Measurements from ENCODE around the gene MRAS. TPM values are rescaled to one million over a fixed set of nuclear protein-coding genes. Genes with fewer than 3 reads are reported as not detected.

The MRAS gene
- total and polyA plus RNA-seq, 2 donors from 2014 or later = 30.9 to 106 TPM

DNA sequence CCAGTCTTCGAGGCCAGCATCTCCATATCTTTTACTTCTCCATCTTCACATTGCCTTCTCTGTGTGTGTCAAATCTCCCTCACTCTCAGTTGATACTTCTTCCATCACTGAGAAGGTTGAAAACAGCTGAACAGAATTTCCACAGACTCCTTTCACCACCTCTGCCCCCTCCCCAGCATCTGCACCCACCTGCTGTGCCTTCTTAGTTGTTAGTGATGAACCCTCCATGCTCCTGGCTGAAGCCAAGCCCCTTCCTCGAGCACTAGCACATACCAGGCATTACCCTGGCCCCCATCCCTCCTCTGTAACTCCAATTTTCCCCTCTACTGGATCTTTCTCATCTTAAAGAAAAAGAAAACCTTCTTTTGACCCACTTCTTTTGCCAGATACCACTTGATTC is 58.2 kb downstream of the MRAS start:
- Histone ChIP-seq H3K4me3 (ENCODE audit: low read length in 3 of 3) (no peak overlapping the region), H3K9ac (ENCODE audit: low read length in 3 of 3) (no peak overlapping the region), H3K9me3 (ENCODE audit: control insufficient read depth in 2 of 3, insufficient read depth in 1 of 3, low read length in 3 of 3) (no peaks in the 10 kb centered on the region), H3K27ac (ENCODE audit: low read depth in 2 of 2, low read length in 2 of 2) (no peak overlapping the region), H3K36me3 (ENCODE audit: control insufficient read depth in 2 of 3, insufficient read depth in 3 of 3, low read length in 3 of 3) (peaks cover 0 to 8% (median 6%) of the 10 kb centered on the region in 3 donors), H3K4me1 (ENCODE audit: control insufficient read depth in 2 of 3, insufficient read depth in 2 of 3, low read depth in 1 of 3, low read length in 3 of 3) (no peaks in the 10 kb centered on the region), H3K27me3 (ENCODE audit: control insufficient read depth, insufficient read depth, low read length) (no peaks in the 10 kb centered on the region)
- intact Hi-C loops (cut with DNase I) = no loop called here
- DNase-seq (no peak), FAIRE-seq (no peak)
- TF ChIP-seq, protein P1, sequence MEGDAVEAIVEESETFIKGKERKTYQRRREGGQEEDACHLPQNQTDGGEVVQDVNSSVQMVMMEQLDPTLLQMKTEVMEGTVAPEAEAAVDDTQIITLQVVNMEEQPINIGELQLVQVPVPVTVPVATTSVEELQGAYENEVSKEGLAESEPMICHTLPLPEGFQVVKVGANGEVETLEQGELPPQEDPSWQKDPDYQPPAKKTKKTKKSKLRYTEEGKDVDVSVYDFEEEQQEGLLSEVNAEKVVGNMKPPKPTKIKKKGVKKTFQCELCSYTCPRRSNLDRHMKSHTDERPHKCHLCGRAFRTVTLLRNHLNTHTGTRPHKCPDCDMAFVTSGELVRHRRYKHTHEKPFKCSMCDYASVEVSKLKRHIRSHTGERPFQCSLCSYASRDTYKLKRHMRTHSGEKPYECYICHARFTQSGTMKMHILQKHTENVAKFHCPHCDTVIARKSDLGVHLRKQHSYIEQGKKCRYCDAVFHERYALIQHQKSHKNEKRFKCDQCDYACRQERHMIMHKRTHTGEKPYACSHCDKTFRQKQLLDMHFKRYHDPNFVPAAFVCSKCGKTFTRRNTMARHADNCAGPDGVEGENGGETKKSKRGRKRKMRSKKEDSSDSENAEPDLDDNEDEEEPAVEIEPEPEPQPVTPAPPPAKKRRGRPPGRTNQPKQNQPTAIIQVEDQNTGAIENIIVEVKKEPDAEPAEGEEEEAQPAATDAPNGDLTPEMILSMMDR (IDR thresholded peaks at IDR 0.05; ENCODE audit: borderline replicate concordance, extremely low read depth, insufficient read depth) = no peak

DNA sequence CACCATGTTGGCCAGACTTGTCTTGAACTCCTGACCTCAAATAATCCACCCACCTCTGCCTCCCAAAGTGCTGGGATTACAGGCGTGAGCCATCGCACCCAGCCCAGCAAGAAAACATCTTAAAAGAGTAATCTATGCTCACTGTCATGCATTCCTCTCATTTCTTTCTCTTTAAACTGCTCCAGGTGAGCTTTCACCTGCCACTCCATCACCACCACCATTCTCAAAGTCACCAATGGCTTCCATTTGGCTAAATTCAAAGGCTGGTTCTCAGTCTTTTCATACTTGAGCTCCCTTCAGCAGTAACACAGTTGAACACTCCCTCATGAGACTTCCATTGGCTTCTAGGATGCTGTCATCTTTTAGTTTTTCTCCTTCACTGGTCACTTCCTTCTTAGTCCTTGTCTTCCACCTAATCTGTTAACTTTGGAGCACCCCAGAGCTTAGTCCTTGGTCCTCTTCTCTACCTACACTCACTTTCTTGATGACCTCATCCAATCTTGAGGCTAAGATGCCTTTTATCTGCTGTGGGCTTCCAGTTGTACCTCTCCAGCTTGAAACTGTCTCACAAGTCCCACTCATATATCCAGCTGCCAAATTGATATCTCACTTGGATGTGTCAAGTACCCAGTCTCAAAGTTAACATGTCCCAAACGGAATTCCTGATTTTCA is 59.0 kb downstream of the MRAS start:
- FAIRE-seq = no peak
- Histone ChIP-seq H3K4me3 (ENCODE audit: low read length in 3 of 3) (no peak overlapping the region), H3K27me3 (ENCODE audit: control insufficient read depth, insufficient read depth, low read length) (no peaks in the 10 kb centered on the region), H3K4me1 (ENCODE audit: control insufficient read depth in 2 of 3, insufficient read depth in 2 of 3, low read depth in 1 of 3, low read length in 3 of 3) (no peaks in the 10 kb centered on the region), H3K9ac (ENCODE audit: low read length in 3 of 3) (no peak overlapping the region), H3K9me3 (ENCODE audit: control insufficient read depth in 2 of 3, insufficient read depth in 1 of 3, low read length in 3 of 3) (no peaks in the 10 kb centered on the region), H3K27ac (ENCODE audit: low read depth in 2 of 2, low read length in 2 of 2) (no peak overlapping the region), H3K36me3 (ENCODE audit: control insufficient read depth in 2 of 3, insufficient read depth in 3 of 3, low read length in 3 of 3) (peaks cover 0 to 8% (median 6%) of the 10 kb centered on the region in 3 donors)
- DNase-seq = no peak
- intact Hi-C loops (cut with DNase I) = no loop called here
- TF ChIP-seq, protein P1 (IDR thresholded peaks at IDR 0.05; ENCODE audit: borderline replicate concordance, extremely low read depth, insufficient read depth) = no peak

DNA sequence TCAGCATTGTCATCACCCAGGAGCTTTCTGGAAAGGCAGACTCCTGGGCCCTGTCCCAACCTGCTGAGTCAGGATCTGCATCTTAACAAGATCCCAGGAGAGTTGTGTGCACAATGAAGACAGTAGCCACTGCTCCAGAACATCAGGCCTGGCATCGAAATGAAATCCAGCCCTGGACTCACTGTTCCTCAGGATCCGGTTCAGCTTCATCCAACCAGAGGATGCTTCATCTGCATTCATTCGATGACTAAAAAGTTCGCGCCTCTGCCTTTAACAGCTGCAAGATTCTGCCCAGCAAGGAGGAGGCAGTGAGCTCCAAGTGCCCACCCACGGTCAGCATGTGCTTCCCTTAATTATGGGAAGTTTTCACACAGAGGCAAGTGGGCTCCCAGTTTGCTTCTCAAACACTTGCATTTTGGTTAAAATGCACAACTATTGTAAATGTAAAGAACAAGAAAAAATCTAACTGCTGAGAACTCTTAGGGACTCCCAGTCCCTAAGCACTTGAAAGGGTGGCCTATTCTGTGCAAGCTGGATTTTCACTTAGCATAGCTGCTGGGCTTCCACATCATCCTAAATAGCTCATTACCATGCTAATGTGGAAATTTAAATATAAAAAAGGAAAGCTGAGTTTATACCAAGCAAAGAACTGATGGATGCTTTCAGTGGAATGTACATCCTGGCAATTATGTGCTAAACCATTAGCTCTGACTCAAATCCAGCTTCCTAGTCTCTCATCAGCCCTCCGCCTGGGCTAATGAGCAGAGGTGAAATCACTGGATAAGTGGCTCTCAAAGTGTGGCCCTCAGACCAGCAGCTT is 60.6 kb downstream of the MRAS start:
- Histone ChIP-seq H3K4me3 (ENCODE audit: low read length in 3 of 3) (no peak overlapping the region), H3K27ac (ENCODE audit: low read depth in 2 of 2, low read length in 2 of 2) (no peak overlapping the region), H3K9me3 (ENCODE audit: control insufficient read depth in 2 of 3, insufficient read depth in 1 of 3, low read length in 3 of 3) (no peaks in the 10 kb centered on the region), H3K36me3 (ENCODE audit: control insufficient read depth in 2 of 3, insufficient read depth in 3 of 3, low read length in 3 of 3) (peaks cover 0 to 8% (median 6%) of the 10 kb centered on the region in 3 donors), H3K4me1 (ENCODE audit: control insufficient read depth in 2 of 3, insufficient read depth in 2 of 3, low read depth in 1 of 3, low read length in 3 of 3) (no peaks in the 10 kb centered on the region), H3K9ac (ENCODE audit: low read length in 3 of 3) (no peak overlapping the region), H3K27me3 (ENCODE audit: control insufficient read depth, insufficient read depth, low read length) (no peaks in the 10 kb centered on the region)
- TF ChIP-seq, protein P1 (IDR thresholded peaks at IDR 0.05; ENCODE audit: borderline replicate concordance, extremely low read depth, insufficient read depth) = no peak
- intact Hi-C loops (cut with DNase I) = no loop called here
- FAIRE-seq (no peak), DNase-seq (no peak)
